Measurements from ENCODE around the gene PUM2.

PUM2 gene

GRCh38 chr2:20217041-20217970 is 133.3 kb downstream of the PUM2 start:
- peaks cover 28 to 60% of the 10 kb centered on the region in 2 donors for H3K27me3 Mint-ChIP-seq
- no peaks in the 10 kb centered on the region for H3K4me1 Mint-ChIP-seq (ENCODE audit: low read depth in 2 of 2)
- no peak overlapping the region for H3K4me3 Mint-ChIP-seq
- DNase-seq (no peak), ATAC-seq (replicated peaks) (no peak)
- no peaks in the 10 kb centered on the region for H3K9me3 Mint-ChIP-seq
- H3K36me3 Mint-ChIP-seq (ENCODE audit: insufficient read depth): no peaks in the 10 kb centered on the region
- no peak overlapping the region for H3K27ac Mint-ChIP-seq

- Mint-ChIP-seq H3K27me3 (peaks cover 25 to 57% of the 10 kb centered on the region in 2 donors), H3K4me1 (ENCODE audit: low read depth in 2 of 2) (no peaks in the 10 kb centered on the region), H3K27ac (no peak overlapping the region), H3K36me3 (ENCODE audit: insufficient read depth) (no peaks in the 10 kb centered on the region), H3K9me3 (no peaks in the 10 kb centered on the region), H3K4me3 (no peak overlapping the region)
- DNase-seq (no peak), ATAC-seq (replicated peaks) (no peak)
These were observed 134.3 kb downstream of the PUM2 start for GRCh38 chr2:20216130-20217025.

- peaks cover 24 to 48% of the 10 kb centered on the region in 2 donors for H3K27me3 Mint-ChIP-seq
- H3K4me1 Mint-ChIP-seq (ENCODE audit: low read depth in 2 of 2): no peaks in the 10 kb centered on the region
- H3K36me3 Mint-ChIP-seq (ENCODE audit: insufficient read depth): no peaks in the 10 kb centered on the region
- ATAC-seq (replicated peaks) (no peak), DNase-seq (no peak)
- H3K4me3 Mint-ChIP-seq: no peak overlapping the region
- H3K27ac Mint-ChIP-seq: no peak overlapping the region
- no peaks in the 10 kb centered on the region for H3K9me3 Mint-ChIP-seq
These were observed 135.2 kb downstream of the PUM2 start for GRCh38 chr2:20215183-20216040.

- ATAC-seq (replicated peaks) (no peak), DNase-seq (no peak)
- H3K4me1 Mint-ChIP-seq (ENCODE audit: low read depth in 2 of 2): no peaks in the 10 kb centered on the region
- H3K36me3 Mint-ChIP-seq (ENCODE audit: insufficient read depth): no peaks in the 10 kb centered on the region
- no peak overlapping the region for H3K4me3 Mint-ChIP-seq
- no peak overlapping the region for H3K27ac Mint-ChIP-seq
- H3K9me3 Mint-ChIP-seq: no peaks in the 10 kb centered on the region
- peaks cover 18 to 40% of the 10 kb centered on the region in 2 donors for H3K27me3 Mint-ChIP-seq
These were observed 136.0 kb downstream of the PUM2 start for GRCh38 chr2:20214566-20215182.

GRCh38 chr2:20213651-20214565 is 136.7 kb downstream of the PUM2 start:
- ATAC-seq (replicated peaks): no peak
- no peak for DNase-seq
- Mint-ChIP-seq H3K4me3 (no peak overlapping the region), H3K27ac (no peak overlapping the region), H3K36me3 (ENCODE audit: insufficient read depth) (no peaks in the 10 kb centered on the region), H3K4me1 (ENCODE audit: low read depth in 2 of 2) (no peaks in the 10 kb centered on the region), H3K9me3 (no peaks in the 10 kb centered on the region), H3K27me3 (peaks cover 18 to 33% of the 10 kb centered on the region in 2 donors)

- no peak overlapping the region for H3K4me3 Mint-ChIP-seq
- no peak overlapping the region for H3K27ac Mint-ChIP-seq
- H3K9me3 Mint-ChIP-seq: no peaks in the 10 kb centered on the region
- no peaks in the 10 kb centered on the region for H3K36me3 Mint-ChIP-seq (ENCODE audit: insufficient read depth)
- ATAC-seq (replicated peaks) (no peak), DNase-seq (no peak)
- peaks cover 10 to 23% of the 10 kb centered on the region in 2 donors for H3K27me3 Mint-ChIP-seq
- H3K4me1 Mint-ChIP-seq (ENCODE audit: low read depth in 2 of 2): peaks cover 0 to 3% of the 10 kb centered on the region in 2 donors
These were observed 137.7 kb downstream of the PUM2 start for GRCh38 chr2:20212871-20213503.

- no peaks in the 10 kb centered on the region for H3K9me3 Mint-ChIP-seq
- ATAC-seq (replicated peaks): no peak
- no peak for DNase-seq
- peaks cover 0 to 3% of the 10 kb centered on the region in 2 donors for H3K4me1 Mint-ChIP-seq (ENCODE audit: low read depth in 2 of 2)
- peaks cover 5 to 18% of the 10 kb centered on the region in 2 donors for H3K27me3 Mint-ChIP-seq
- H3K27ac Mint-ChIP-seq: no peak overlapping the region
- no peaks in the 10 kb centered on the region for H3K36me3 Mint-ChIP-seq (ENCODE audit: insufficient read depth)
- H3K4me3 Mint-ChIP-seq: no peak overlapping the region
These were observed 138.2 kb downstream of the PUM2 start for GRCh38 chr2:20212459-20212870.

GRCh38 chr2:20211860-20212458 is 138.7 kb downstream of the PUM2 start:
- DNase-seq: no peak
- H3K4me1 Mint-ChIP-seq (ENCODE audit: low read depth in 2 of 2): peaks cover 0 to 3% of the 10 kb centered on the region in 2 donors

GRCh38 chr2:20211420-20211819 is 139.2 kb downstream of the PUM2 start:
- no peaks in the 10 kb centered on the region for H3K36me3 Mint-ChIP-seq (ENCODE audit: insufficient read depth)
- H3K4me3 Mint-ChIP-seq: no peak overlapping the region
- ATAC-seq (replicated peaks): no peak
- no peak for DNase-seq
- H3K27ac Mint-ChIP-seq: no peak overlapping the region
- H3K9me3 Mint-ChIP-seq: no peaks in the 10 kb centered on the region
- peaks cover 0 to 5% of the 10 kb centered on the region in 2 donors for H3K4me1 Mint-ChIP-seq (ENCODE audit: low read depth in 2 of 2)
- H3K27me3 Mint-ChIP-seq: peaks cover 5 to 17% of the 10 kb centered on the region in 2 donors

More at GRCh38 chr2:20211860-20212458, 138.7 kb downstream of the PUM2 start:
- Mint-ChIP-seq H3K27ac (no peak overlapping the region), H3K4me3 (no peak overlapping the region), H3K36me3 (ENCODE audit: insufficient read depth) (no peaks in the 10 kb centered on the region), H3K27me3 (peaks cover 5 to 17% of the 10 kb centered on the region in 2 donors), H3K9me3 (no peaks in the 10 kb centered on the region)
- no peak for ATAC-seq (replicated peaks)

GRCh38 chr2:20210462-20210861 is 140.2 kb downstream of the PUM2 start:
- no peak overlapping the region for H3K27ac Mint-ChIP-seq
- no peak for ATAC-seq (replicated peaks)
- H3K4me1 Mint-ChIP-seq (ENCODE audit: low read depth in 2 of 2): peaks cover 0 to 5% of the 10 kb centered on the region in 2 donors
- peaks cover 5 to 9% of the 10 kb centered on the region in 2 donors for H3K27me3 Mint-ChIP-seq
- no peak overlapping the region for H3K4me3 Mint-ChIP-seq
- H3K36me3 Mint-ChIP-seq (ENCODE audit: insufficient read depth): no peaks in the 10 kb centered on the region
- no peak for DNase-seq
- H3K9me3 Mint-ChIP-seq: no peaks in the 10 kb centered on the region

- ATAC-seq (replicated peaks): no peak
- Mint-ChIP-seq H3K9me3 (no peaks in the 10 kb centered on the region), H3K27ac (no peak overlapping the region), H3K4me1 (ENCODE audit: low read depth in 2 of 2) (peaks cover 0 to 5% of the 10 kb centered on the region in 2 donors), H3K36me3 (ENCODE audit: insufficient read depth) (no peaks in the 10 kb centered on the region), H3K27me3 (peaks cover 5 to 8% of the 10 kb centered on the region in 2 donors), H3K4me3 (no peak overlapping the region)
- DNase-seq: no peak
These were observed 141.1 kb downstream of the PUM2 start for GRCh38 chr2:20209373-20210109.

All from effector memory CD8-positive, alpha-beta T cell (primary cell).